ENCODE data around the gene EPHB2.

GRCh38 chr1:22955146-22955545 lies 244.5 kb downstream of the EPHB2 start:
- TF ChIP-seq CTCF (IDR thresholded peaks at IDR 0.05) (no peak), POLR2A (IDR thresholded peaks at IDR 0.05) (no peak), EP300 (IDR thresholded peaks at IDR 0.05) (no peak)
